Peyer's patch (tissue), 4 donors: ENCODE measurements around the gene MYO5C.

Source experiments
- CTCF ChIP-seq, 6 experiments: fragments of 450-650 bp in 4 of 6; fragments of 200-600 bp in 2 of 6; sonication (generic) in 1 of 6; IDR thresholded peaks; one replicate each; pipeline ENCODE4 v1.5.1; 2017 to 2019; ENCODE audit warnings: antibody characterized with exemption in 6 of 6, mild to moderate bottlenecking in 3 of 6, moderate library complexity in 1 of 6
- POLR2A ChIP-seq, 2 donors: fragments of 450-650 bp; IDR thresholded peaks; one replicate each; pipeline ENCODE4 v1.5.1; 2017; ENCODE audit warnings: antibody characterized with exemption in 2 of 2, mild to moderate bottlenecking in 2 of 2, moderate library complexity in 2 of 2

GRCh38 chr15:52256930-52257733 lies 38.5 kb downstream of the MYO5C start:
- no peak for TF ChIP-seq CTCF (IDR thresholded peaks at IDR 0.05)
- no peak for TF ChIP-seq POLR2A (IDR thresholded peaks at IDR 0.05)
